HL-60 (cell line): ENCODE results near the gene TRIM29.

ENCODE experiments used
- POLR2AphosphoS5 ChIP-seq: IDR thresholded peaks from 2 replicates; pipeline ENCODE4 v1.6.1; 2012; ENCODE audit warnings: low read depth
- TF ChIP-seq, protein P1 (sequence below): IDR thresholded peaks from 2 replicates; pipeline ENCODE4 v1.6.1; 2012; ENCODE audit warnings: low read depth; ENCODE audit not compliant: insufficient replicate concordance
- TF ChIP-seq, protein P2 (sequence below): IDR thresholded peaks from one replicate; pipeline ENCODE4 v1.5.1; 2011; ENCODE audit warnings: low read length, control low read depth, inconsistent platforms; ENCODE audit not compliant: insufficient read depth

GRCh38 chr11:120149246-120149645 lies 11.3 kb upstream of the TRIM29 start:
- TF ChIP-seq POLR2AphosphoS5: no peak
- TF ChIP-seq, protein P1, sequence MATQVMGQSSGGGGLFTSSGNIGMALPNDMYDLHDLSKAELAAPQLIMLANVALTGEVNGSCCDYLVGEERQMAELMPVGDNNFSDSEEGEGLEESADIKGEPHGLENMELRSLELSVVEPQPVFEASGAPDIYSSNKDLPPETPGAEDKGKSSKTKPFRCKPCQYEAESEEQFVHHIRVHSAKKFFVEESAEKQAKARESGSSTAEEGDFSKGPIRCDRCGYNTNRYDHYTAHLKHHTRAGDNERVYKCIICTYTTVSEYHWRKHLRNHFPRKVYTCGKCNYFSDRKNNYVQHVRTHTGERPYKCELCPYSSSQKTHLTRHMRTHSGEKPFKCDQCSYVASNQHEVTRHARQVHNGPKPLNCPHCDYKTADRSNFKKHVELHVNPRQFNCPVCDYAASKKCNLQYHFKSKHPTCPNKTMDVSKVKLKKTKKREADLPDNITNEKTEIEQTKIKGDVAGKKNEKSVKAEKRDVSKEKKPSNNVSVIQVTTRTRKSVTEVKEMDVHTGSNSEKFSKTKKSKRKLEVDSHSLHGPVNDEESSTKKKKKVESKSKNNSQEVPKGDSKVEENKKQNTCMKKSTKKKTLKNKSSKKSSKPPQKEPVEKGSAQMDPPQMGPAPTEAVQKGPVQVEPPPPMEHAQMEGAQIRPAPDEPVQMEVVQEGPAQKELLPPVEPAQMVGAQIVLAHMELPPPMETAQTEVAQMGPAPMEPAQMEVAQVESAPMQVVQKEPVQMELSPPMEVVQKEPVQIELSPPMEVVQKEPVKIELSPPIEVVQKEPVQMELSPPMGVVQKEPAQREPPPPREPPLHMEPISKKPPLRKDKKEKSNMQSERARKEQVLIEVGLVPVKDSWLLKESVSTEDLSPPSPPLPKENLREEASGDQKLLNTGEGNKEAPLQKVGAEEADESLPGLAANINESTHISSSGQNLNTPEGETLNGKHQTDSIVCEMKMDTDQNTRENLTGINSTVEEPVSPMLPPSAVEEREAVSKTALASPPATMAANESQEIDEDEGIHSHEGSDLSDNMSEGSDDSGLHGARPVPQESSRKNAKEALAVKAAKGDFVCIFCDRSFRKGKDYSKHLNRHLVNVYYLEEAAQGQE: no peak
- TF ChIP-seq, protein P2, sequence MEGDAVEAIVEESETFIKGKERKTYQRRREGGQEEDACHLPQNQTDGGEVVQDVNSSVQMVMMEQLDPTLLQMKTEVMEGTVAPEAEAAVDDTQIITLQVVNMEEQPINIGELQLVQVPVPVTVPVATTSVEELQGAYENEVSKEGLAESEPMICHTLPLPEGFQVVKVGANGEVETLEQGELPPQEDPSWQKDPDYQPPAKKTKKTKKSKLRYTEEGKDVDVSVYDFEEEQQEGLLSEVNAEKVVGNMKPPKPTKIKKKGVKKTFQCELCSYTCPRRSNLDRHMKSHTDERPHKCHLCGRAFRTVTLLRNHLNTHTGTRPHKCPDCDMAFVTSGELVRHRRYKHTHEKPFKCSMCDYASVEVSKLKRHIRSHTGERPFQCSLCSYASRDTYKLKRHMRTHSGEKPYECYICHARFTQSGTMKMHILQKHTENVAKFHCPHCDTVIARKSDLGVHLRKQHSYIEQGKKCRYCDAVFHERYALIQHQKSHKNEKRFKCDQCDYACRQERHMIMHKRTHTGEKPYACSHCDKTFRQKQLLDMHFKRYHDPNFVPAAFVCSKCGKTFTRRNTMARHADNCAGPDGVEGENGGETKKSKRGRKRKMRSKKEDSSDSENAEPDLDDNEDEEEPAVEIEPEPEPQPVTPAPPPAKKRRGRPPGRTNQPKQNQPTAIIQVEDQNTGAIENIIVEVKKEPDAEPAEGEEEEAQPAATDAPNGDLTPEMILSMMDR: no peak
